ENCODE measurements around the gene AXDND1.
"Not testable (repeated sequence)": the region's sequence is repeated elsewhere in the genome, so short reads cannot be mapped to it uniquely, and the experiment has no call there.

Gene AXDND1

GRCh38 chr1:179447489-179447888 lies 81.7 kb downstream of the AXDND1 start:
- Histone ChIP-seq H3K4me3 (no peak overlapping the region), H3K27ac (no peak overlapping the region)

- H3K27ac ChIP-seq = no peak overlapping the region
- no peak overlapping the region for H3K4me3 ChIP-seq
Measured at GRCh38 chr1:179448437-179449149, 82.8 kb downstream of the AXDND1 start.

GRCh38 chr1:179459606-179460206 lies 93.9 kb downstream of the AXDND1 start:
- not testable (repeated sequence) for H3K27ac ChIP-seq, H3K4me3 ChIP-seq

- not testable (repeated sequence) for H3K27ac ChIP-seq, H3K4me3 ChIP-seq
Measured at GRCh38 chr1:179465661-179466060, 99.9 kb downstream of the AXDND1 start.

GRCh38 chr1:179474713-179475112 lies 108.9 kb downstream of the AXDND1 start:
- H3K4me3 ChIP-seq = no peak overlapping the region
- H3K27ac ChIP-seq = no peak overlapping the region

GRCh38 chr1:179476484-179476883 lies 110.7 kb downstream of the AXDND1 start:
- H3K27ac ChIP-seq = no peak overlapping the region
- no peak overlapping the region for H3K4me3 ChIP-seq

- no peak overlapping the region for H3K27ac ChIP-seq
- H3K4me3 ChIP-seq = no peak overlapping the region
Measured at GRCh38 chr1:179478370-179478769, 112.6 kb downstream of the AXDND1 start.

- H3K27ac ChIP-seq = no peak overlapping the region
- no peak overlapping the region for H3K4me3 ChIP-seq
Measured at GRCh38 chr1:179490611-179491010, 124.8 kb downstream of the AXDND1 start.

- Histone ChIP-seq H3K27ac (no peak overlapping the region), H3K4me3 (no peak overlapping the region)
Measured at GRCh38 chr1:179493323-179493722, 127.6 kb downstream of the AXDND1 start.

GRCh38 chr1:179506199-179506598 lies 140.4 kb downstream of the AXDND1 start:
- no peak overlapping the region for H3K27ac ChIP-seq
- H3K4me3 ChIP-seq = no peak overlapping the region

GRCh38 chr1:179509384-179509783 lies 143.6 kb downstream of the AXDND1 start:
- no peak overlapping the region for H3K4me3 ChIP-seq
- H3K27ac ChIP-seq = no peak overlapping the region

- H3K4me3 ChIP-seq = no peak overlapping the region
- no peak overlapping the region for H3K27ac ChIP-seq
Measured at GRCh38 chr1:179510038-179510437, 144.3 kb downstream of the AXDND1 start.

GRCh38 chr1:179516976-179517705 lies 151.4 kb downstream of the AXDND1 start:
- H3K27ac ChIP-seq = no peak overlapping the region
- H3K4me3 ChIP-seq = no peak overlapping the region

GRCh38 chr1:179518544-179518943 lies 152.8 kb downstream of the AXDND1 start:
- not testable (repeated sequence) for H3K27ac ChIP-seq, H3K4me3 ChIP-seq

GRCh38 chr1:179529482-179530195 lies 163.9 kb downstream of the AXDND1 start:
- H3K27ac ChIP-seq = no peak overlapping the region
- no peak overlapping the region for H3K4me3 ChIP-seq

GRCh38 chr1:179530352-179530751 lies 164.6 kb downstream of the AXDND1 start:
- Histone ChIP-seq H3K4me3 (no peak overlapping the region), H3K27ac (no peak overlapping the region)

GRCh38 chr1:179541774-179542173 lies 176.0 kb downstream of the AXDND1 start:
- Histone ChIP-seq H3K4me3 (no peak overlapping the region), H3K27ac (no peak overlapping the region)

- Histone ChIP-seq H3K27ac (no peak overlapping the region), H3K4me3 (no peak overlapping the region)
Measured at GRCh38 chr1:179545321-179545720, 179.6 kb downstream of the AXDND1 start.

- H3K27ac ChIP-seq = no peak overlapping the region
- no peak overlapping the region for H3K4me3 ChIP-seq
Measured at GRCh38 chr1:179547021-179547535, 181.3 kb downstream of the AXDND1 start.

- H3K4me3 ChIP-seq = no peak overlapping the region
Measured at GRCh38 chr1:179548666-179549367, 183.0 kb downstream of the AXDND1 start.

More at GRCh38 chr1:179548666-179549367, 183.0 kb downstream of the AXDND1 start:
- no peak overlapping the region for H3K27ac ChIP-seq
